CD4-positive, alpha-beta T cell treated with Interleukin-6 for 4 hours (primary cell): ENCODE results near the gene SPRY1.

ENCODE experiments used
- DNase-seq: peaks from one replicate; pipeline ENCODE4 v3.0.0-alpha.2; 2020; ENCODE audit warnings: mixed read lengths

The SPRY1 gene

GRCh38 chr4:123449362-123449761 lies 52.8 kb downstream of the SPRY1 start:
- no peak for DNase-seq

- no peak for DNase-seq
Measured at GRCh38 chr4:123449780-123450179, 53.2 kb downstream of the SPRY1 start.

- no peak for DNase-seq
Measured at GRCh38 chr4:123450393-123450792, 53.8 kb downstream of the SPRY1 start.

GRCh38 chr4:123452616-123453015 lies 56.0 kb downstream of the SPRY1 start:
- no peak for DNase-seq

GRCh38 chr4:123453061-123453680 lies 56.6 kb downstream of the SPRY1 start:
- DNase-seq: no peak
